Neutrophil (primary cell): ENCODE data around the gene RNF31.
A peak's percentile ranks its signal among the peaks of the same experiment; 100 is the strongest.

ENCODE experiments used
- H3K27ac ChIP-seq: fragments of 200-600 bp; sonication (generic); 2 replicates; pipeline ENCODE4 v1.5.1; 2016; ENCODE audit warnings: mild to moderate bottlenecking, moderate library complexity
- H3K27me3 ChIP-seq: fragments of 200-600 bp; sonication (generic); 2 replicates; pipeline ENCODE4 v1.6.0; 2016; ENCODE audit warnings: mild to moderate bottlenecking
- H3K36me3 ChIP-seq: fragments of 200-600 bp; sonication (generic); 2 replicates; pipeline ENCODE4 v1.5.1; 2017
- H3K4me1 ChIP-seq, 2 experiments: fragments of 200-600 bp in 1 of 2; sonication (generic) in 1 of 2; 1 replicate in 1 of 2; 2 replicates in 1 of 2; pipeline versions ENCODE4 v1.5.1 to v1.6.1; 2013 to 2016; ENCODE audit warnings: low read depth in 1 of 2, low read length in 1 of 2, mild to moderate bottlenecking in 1 of 2, moderate library complexity in 1 of 2; ENCODE audit not compliant: control insufficient read depth in 1 of 2, insufficient read depth in 1 of 2
- H3K4me3 ChIP-seq, 2 experiments: fragments of 200-600 bp in 1 of 2; sonication (generic) in 1 of 2; 1 replicate in 1 of 2; 2 replicates in 1 of 2; pipeline ENCODE4 v1.5.1; 2013 to 2016; ENCODE audit warnings: low read depth in 1 of 2, low read length in 1 of 2, mild to moderate bottlenecking in 1 of 2, moderate library complexity in 1 of 2
- H3K9me3 ChIP-seq: fragments of 200-600 bp; sonication (generic); 2 replicates; pipeline ENCODE4 v1.5.1; 2016
- CTCF ChIP-seq: fragments of 200-600 bp; sonication (generic); IDR thresholded peaks from 2 replicates; pipeline ENCODE4 v1.5.1; 2016; ENCODE audit warnings: antibody characterized with exemption

The RNF31 gene

DNA sequence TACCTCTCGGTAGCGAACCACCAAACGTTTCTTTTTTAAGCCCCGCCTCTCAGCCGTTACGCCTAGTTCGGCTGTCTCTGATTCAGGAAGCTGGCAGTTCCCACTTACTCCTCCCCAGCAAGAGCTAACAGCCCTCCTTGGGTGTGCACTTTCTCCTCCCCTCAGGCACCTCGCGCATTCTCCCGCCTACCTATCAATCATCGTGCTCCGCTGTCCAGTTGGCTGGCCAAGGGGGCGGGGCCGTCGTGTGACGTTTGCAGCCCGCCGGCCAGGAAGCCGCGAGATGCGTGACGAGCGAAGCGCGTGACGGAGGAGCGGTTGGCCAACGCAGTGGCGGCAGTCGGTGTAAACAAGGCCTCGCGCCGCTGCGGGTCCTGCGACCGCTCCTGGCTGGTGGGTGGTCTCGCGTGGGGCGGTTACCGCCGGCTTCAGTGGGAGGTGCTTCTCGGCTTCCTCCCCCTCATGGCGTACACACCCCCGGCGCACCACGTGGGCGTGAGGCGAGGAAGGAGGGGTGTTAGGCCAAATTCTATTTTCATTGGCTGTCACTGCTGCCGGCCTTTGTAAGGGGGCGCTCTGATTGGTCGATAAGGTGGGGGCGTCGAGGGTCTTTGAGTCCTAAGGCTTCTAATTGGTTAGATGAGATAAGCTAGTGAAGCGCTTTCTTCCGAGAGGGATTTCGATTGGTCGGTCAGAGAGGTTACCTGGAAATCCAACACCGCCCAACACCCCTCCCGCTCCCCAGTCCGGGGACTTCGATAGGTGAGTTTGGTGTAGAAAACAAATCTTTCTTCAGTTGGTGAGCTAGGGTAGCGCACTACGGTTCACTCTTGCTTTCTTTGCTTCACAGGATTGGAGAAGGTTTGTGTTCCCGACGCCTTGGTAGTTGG lies 32.5 kb upstream of the RNF31 start, which contains the start of the genes DCAF11 and NRL:
Gene DCAF11 (plus strand): TSS at position 246 of the 890 bp plus-strand sequence. CDS start 818 bp downstream, outside the sequence.
Gene NRL (minus strand): TSS at position 418 of the 890 bp plus-strand sequence. CDS start 32,101 bp downstream, outside the sequence.
- H3K4me1 ChIP-seq = peaks cover 23 to 28% of the 10 kb centered on the region in 2 experiments
- peak; percentile 37 for TF ChIP-seq CTCF
- no peaks in the 10 kb centered on the region for H3K9me3 ChIP-seq
- peak within 1 kb of the TSS; percentile 67 to 84 for H3K4me3 ChIP-seq
- peak within 1 kb of the TSS; percentile 98 for H3K27ac ChIP-seq
- H3K36me3 ChIP-seq = peaks cover 28% of the 10 kb centered on the region
- no peaks in the 10 kb centered on the region for H3K27me3 ChIP-seq

DNA sequence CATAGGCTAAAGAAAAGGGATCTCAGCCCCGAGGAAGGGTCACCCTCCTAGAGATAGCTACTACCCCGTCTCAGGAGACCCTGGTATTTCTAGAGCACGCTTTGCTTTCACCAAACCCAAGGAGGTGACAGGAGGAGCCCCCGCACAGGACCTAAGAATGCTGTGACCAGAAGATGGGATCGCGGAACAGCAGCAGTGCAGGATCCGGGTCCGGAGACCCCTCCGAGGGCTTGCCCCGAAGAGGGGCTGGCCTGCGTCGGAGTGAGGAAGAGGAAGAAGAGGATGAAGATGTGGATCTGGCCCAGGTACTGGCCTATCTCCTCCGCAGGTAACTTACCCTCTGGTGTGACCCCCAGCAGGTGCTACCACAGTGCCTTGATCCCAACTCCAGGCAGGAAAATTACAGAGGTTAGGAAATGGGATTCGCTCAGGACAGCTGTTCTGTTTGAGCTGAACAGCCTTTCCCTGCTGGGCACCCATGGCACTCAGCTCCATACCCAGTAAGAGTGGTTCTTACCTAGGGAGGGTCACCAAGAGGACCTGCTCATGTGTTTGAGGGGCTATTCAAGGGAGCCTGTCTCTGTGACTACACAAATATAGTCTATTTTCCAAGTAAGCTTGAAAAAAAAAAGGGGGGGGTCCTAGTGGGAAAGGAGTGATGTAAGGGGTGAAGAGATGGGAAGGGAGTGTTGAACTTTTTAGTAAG lies 31.7 kb upstream of the RNF31 start:
- H3K27me3 ChIP-seq = no peaks in the 10 kb centered on the region
- TF ChIP-seq CTCF = no peak
- H3K27ac ChIP-seq = peak overlapping the region; percentile 98
- peaks cover 23 to 28% of the 10 kb centered on the region in 2 experiments for H3K4me1 ChIP-seq
- H3K9me3 ChIP-seq = no peaks in the 10 kb centered on the region
- peak overlapping the region; percentile 67 to 84 for H3K4me3 ChIP-seq
- peaks cover 36% of the 10 kb centered on the region for H3K36me3 ChIP-seq

DNA sequence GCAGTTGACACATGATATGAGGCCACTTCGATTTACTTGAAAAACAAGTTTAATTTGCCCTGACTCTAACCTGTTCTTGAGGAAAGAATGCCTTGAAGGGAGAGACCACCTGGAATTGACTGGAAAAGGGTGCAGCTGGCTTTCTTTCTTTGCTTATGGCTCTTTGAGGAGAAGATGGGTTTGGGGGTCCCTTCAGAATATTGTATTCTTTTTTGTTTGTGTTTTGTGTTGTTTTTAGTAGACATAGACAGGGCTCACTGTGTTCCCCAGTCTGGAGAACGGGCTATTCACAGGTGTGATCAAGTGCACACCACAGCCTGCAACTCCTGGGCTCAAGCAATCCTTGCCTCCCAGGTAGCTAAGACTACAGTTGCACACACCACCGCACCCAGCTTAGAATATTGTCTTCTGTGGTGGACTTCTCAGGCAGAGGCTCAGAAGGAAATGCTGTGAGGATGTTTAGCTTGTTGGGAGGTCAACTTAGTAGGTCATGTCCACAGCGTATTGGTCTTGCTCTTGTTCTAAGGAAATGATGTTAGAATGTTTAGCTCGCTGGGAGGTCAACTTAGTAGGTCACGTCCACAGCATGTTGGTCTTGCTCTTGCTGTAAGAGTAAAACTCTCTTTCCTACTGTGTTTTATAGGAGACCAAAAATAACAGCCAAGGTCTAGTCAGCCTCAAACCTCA lies 31.0 kb upstream of the RNF31 start:
- TF ChIP-seq CTCF = no peak
- H3K27me3 ChIP-seq = no peaks in the 10 kb centered on the region
- peak overlapping the region; percentile 98 for H3K27ac ChIP-seq
- peaks cover 43% of the 10 kb centered on the region for H3K36me3 ChIP-seq
- H3K4me3 ChIP-seq = peak overlapping the region; percentile 67 to 84
- H3K4me1 ChIP-seq = peaks cover 23 to 28% of the 10 kb centered on the region in 2 experiments
- H3K9me3 ChIP-seq = no peaks in the 10 kb centered on the region

DNA sequence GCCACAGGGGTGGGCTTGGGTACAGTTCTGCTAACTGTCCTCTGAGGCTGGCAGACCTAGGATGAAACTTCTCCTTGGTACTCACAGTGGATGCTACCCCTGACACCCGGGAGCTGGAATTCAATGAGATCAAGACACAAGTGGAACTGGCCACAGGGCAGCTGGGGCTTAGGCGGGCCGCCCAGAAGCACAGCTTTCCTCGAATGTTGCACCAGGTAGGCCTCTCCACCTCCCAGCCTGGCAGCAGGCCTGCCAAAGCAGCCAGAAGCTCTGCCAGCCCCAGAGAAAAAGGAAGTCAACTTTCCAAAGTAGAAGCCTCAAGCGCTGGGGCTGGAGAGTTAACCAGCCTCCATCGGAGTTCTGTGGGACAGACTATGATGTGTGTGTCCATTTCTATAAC lies 30.1 kb upstream of the RNF31 start:
- Histone ChIP-seq H3K9me3 (no peaks in the 10 kb centered on the region), H3K27me3 (no peaks in the 10 kb centered on the region), H3K36me3 (peaks cover 52% of the 10 kb centered on the region), H3K4me3 (no peak overlapping the region), H3K27ac (peak overlapping the region; percentile 98), H3K4me1 (peaks cover 23 to 28% of the 10 kb centered on the region in 2 experiments)
- TF ChIP-seq CTCF = no peak

GRCh38 chr14:24119691-24120090 lies 27.6 kb upstream of the RNF31 start:
- no peak for TF ChIP-seq CTCF
- H3K36me3 ChIP-seq = peaks cover 77% of the 10 kb centered on the region

More at GRCh38 chr14:24119691-24120090, 27.6 kb upstream of the RNF31 start:
- H3K4me3 ChIP-seq = no peak overlapping the region
- no peak overlapping the region for H3K27ac ChIP-seq
- H3K27me3 ChIP-seq = no peaks in the 10 kb centered on the region
- H3K9me3 ChIP-seq = no peaks in the 10 kb centered on the region
- peaks cover 14 to 18% of the 10 kb centered on the region in 2 experiments for H3K4me1 ChIP-seq
